ENCODE measurements around the gene AGK. TPM values are rescaled to one million over a fixed set of nuclear protein-coding genes. Genes with fewer than 3 reads are reported as not detected.

AGK gene
- total RNA-seq, 3 donors from 2014 or later, result 14.7 to 33.1 (median 28.5) TPM

- DNase-seq (ENCODE audit: low spot score in 2 of 2), result no peak
- TF ChIP-seq POLR2A (IDR thresholded peaks at IDR 0.05) (no peak), POLR2AphosphoS5 (IDR thresholded peaks at IDR 0.05) (no peak), CTCF (IDR thresholded peaks at IDR 0.05) (no peak)
- Histone ChIP-seq H3K36me3 (no peaks in the 10 kb centered on the region), H3K27ac (peak overlapping the region; percentile 11 to 48), H3K9me3 (peaks cover 0 to 6% of the 10 kb centered on the region in 2 donors), H3K4me3 (no peak overlapping the region), H3K4me1 (no peaks in the 10 kb centered on the region), H3K27me3 (no peaks in the 10 kb centered on the region)
- intact Hi-C loops (cut with DNase I; ENCODE audit: low total_unique reads), result no loop called here
Measured at GRCh38 chr7:141562036-141562435, 10.8 kb downstream of the AGK start.

- H3K9me3 ChIP-seq, result peaks cover 0 to 6% of the 10 kb centered on the region in 2 donors
- H3K27me3 ChIP-seq, result no peaks in the 10 kb centered on the region
- no peaks in the 10 kb centered on the region for H3K4me1 ChIP-seq
- DNase-seq (ENCODE audit: low spot score in 2 of 2), result no peak
- H3K27ac ChIP-seq, result peak overlapping the region; percentile 11 to 48
- intact Hi-C loops (cut with DNase I; ENCODE audit: low total_unique reads), result no loop called here
- TF ChIP-seq POLR2AphosphoS5 (IDR thresholded peaks at IDR 0.05) (no peak), POLR2A (IDR thresholded peaks at IDR 0.05) (no peak), CTCF (IDR thresholded peaks at IDR 0.05) (no peak)
- H3K36me3 ChIP-seq, result no peaks in the 10 kb centered on the region
- H3K4me3 ChIP-seq, result no peak overlapping the region
Measured at GRCh38 chr7:141562543-141562942, 11.3 kb downstream of the AGK start.

- H3K36me3 ChIP-seq, result no peaks in the 10 kb centered on the region
- peak overlapping the region in 1 of 2 donors; percentile 19 for H3K27ac ChIP-seq
- peaks cover 0 to 6% of the 10 kb centered on the region in 2 donors for H3K9me3 ChIP-seq
- no peak for TF ChIP-seq POLR2AphosphoS5 (IDR thresholded peaks at IDR 0.05)
- TF ChIP-seq POLR2A (IDR thresholded peaks at IDR 0.05), result no peak
- TF ChIP-seq CTCF (IDR thresholded peaks at IDR 0.05), result no peak
- no peak for DNase-seq (ENCODE audit: low spot score in 2 of 2)
- intact Hi-C loops (cut with DNase I; ENCODE audit: low total_unique reads), result no loop called here
- no peak overlapping the region for H3K4me3 ChIP-seq
- H3K27me3 ChIP-seq, result no peaks in the 10 kb centered on the region
- no peaks in the 10 kb centered on the region for H3K4me1 ChIP-seq
Measured at GRCh38 chr7:141562972-141563371, 11.8 kb downstream of the AGK start.

GRCh38 chr7:141563956-141564623 is 12.9 kb downstream of the AGK start:
- Histone ChIP-seq H3K4me3 (no peak overlapping the region), H3K36me3 (no peaks in the 10 kb centered on the region), H3K9me3 (peaks cover 0 to 4% of the 10 kb centered on the region in 2 donors), H3K4me1 (no peaks in the 10 kb centered on the region), H3K27me3 (no peaks in the 10 kb centered on the region), H3K27ac (peak overlapping the region in 1 of 2 donors; percentile 19)
- no peak for DNase-seq (ENCODE audit: low spot score in 2 of 2)
- intact Hi-C loops (cut with DNase I; ENCODE audit: low total_unique reads), result no loop called here
- no peak for TF ChIP-seq POLR2A (IDR thresholded peaks at IDR 0.05)
- no peak for TF ChIP-seq CTCF (IDR thresholded peaks at IDR 0.05)
- no peak for TF ChIP-seq POLR2AphosphoS5 (IDR thresholded peaks at IDR 0.05)

- no peaks in the 10 kb centered on the region for H3K4me1 ChIP-seq
- H3K27me3 ChIP-seq, result no peaks in the 10 kb centered on the region
- TF ChIP-seq CTCF (IDR thresholded peaks at IDR 0.05), result no peak
- TF ChIP-seq POLR2A (IDR thresholded peaks at IDR 0.05), result no peak
- no peak for TF ChIP-seq POLR2AphosphoS5 (IDR thresholded peaks at IDR 0.05)
- intact Hi-C loops (cut with DNase I; ENCODE audit: low total_unique reads), result no loop called here
- no peak for DNase-seq (ENCODE audit: low spot score in 2 of 2)
- H3K36me3 ChIP-seq, result no peaks in the 10 kb centered on the region
- H3K27ac ChIP-seq, result no peak overlapping the region
- H3K4me3 ChIP-seq, result no peak overlapping the region
- no peaks in the 10 kb centered on the region for H3K9me3 ChIP-seq
Measured at GRCh38 chr7:141567432-141567831, 16.2 kb downstream of the AGK start.

All from breast epithelium (tissue), 4 donors.